ACHN (cell line): ENCODE measurements around the gene LALBA.
"Not testable (repeated sequence)": the region's sequence is repeated elsewhere in the genome, so short reads cannot be mapped to it uniquely, and the experiment has no call there.

Source experiments
- DNase-seq: peaks from one replicate; pipeline ENCODE4 v3.0.0-alpha.2; 2015
- in situ Hi-C: cut with HindIII; loops from 2 replicates; pipeline ENCODE4 v1.10.0; 2017; ENCODE audit warnings: low sequenced_read_pairs, low pct_ligation_motif_present, low pct_unique_long_range_greater_than_20kb

LALBA gene

GRCh38 chr12:48542300-48542928 lies 27.4 kb downstream of the LALBA start:
- in situ Hi-C loops: no loop called here
- DNase-seq: peak; percentile 58

- in situ Hi-C loops: no loop called here
- DNase-seq: no peak
Measured at GRCh38 chr12:48536602-48537001, 33.2 kb downstream of the LALBA start.

GRCh38 chr12:48532601-48533000 lies 37.2 kb downstream of the LALBA start:
- no peak for DNase-seq
- in situ Hi-C loops: no loop called here

- in situ Hi-C loops: no loop called here
- DNase-seq: no peak
Measured at GRCh38 chr12:48527891-48528670, 41.8 kb downstream of the LALBA start.

GRCh38 chr12:48525332-48525731 lies 44.5 kb downstream of the LALBA start, which contains the start of gene OR8S1:
Gene OR8S1, plus strand, starts transcription at chr12:48525632. Its CDS starts 0 bp downstream, at chr12:48525632.
- in situ Hi-C loops: no loop called here
- DNase-seq: no peak

- in situ Hi-C loops, DNase-seq: not testable (repeated sequence)
Measured at GRCh38 chr12:48520381-48520780, 49.5 kb downstream of the LALBA start.
